Activated T-cell treated with anti-CD3 and anti-CD28 coated beads, Interleukin-2, amount 50 U/mL, for 1 hour (primary cell): ENCODE measurements around the gene ZNF740.

Source experiments
- DNase-seq: peaks from one replicate; pipeline ENCODE4 v3.0.0-alpha.2; 2020

The ZNF740 gene

GRCh38 chr12:53217051-53217930 lies 36.8 kb downstream of the ZNF740 start:
- peak; percentile 57 for DNase-seq

DNA sequence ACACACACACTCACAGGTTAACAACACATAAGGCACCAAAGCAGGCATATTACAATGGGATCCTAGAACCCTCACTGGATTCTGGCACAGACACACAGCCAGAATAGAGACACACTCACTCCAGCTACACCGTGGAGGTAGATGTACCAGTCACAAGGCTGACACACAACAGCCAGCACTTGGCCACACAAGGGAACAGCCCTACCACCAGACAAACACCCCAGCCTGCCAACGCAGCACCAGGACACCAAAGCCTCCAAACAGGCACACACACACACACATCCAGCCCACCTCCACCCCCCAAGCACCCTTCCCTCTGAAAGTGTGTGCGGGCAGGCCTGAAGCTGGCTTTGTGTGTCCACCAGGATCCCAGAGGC lies 37.4 kb downstream of the ZNF740 start:
- DNase-seq = no peak

DNA sequence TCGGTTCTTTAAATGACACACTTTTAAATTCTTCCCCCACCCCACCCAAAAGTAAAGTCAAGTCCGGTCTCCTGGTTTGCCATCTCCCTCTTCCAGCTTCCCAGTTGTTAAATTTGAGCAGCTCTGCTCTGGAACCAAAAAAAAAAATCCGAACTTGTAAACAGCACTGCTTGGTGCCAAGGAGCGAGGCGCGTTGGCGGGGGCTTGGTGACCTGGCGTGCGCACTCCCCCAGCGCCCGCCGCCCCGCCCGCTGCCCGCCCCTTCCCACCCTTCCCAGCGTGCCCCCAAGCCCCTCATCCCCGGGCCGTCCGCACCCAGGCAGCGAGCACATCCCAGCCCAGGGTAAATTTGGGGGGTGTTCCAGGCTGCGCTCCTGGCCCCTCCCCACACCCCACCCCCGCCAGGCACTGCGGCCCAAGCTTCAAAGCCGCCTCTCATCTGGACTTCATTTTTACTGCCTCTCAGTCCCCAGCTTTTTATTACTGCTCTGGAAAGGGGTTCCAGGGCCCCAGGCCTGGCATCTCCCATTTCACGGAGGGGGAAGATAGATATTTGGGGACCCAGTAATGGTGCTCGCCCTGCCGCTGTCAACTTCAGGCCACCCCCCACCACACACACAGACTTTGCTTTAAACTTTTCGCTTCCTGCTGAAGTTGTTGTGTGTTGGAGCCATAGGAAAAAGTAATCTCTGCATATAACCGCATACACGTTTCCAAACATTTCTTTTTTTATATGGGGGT lies 38.2 kb downstream of the ZNF740 start:
- DNase-seq = no peak

DNA sequence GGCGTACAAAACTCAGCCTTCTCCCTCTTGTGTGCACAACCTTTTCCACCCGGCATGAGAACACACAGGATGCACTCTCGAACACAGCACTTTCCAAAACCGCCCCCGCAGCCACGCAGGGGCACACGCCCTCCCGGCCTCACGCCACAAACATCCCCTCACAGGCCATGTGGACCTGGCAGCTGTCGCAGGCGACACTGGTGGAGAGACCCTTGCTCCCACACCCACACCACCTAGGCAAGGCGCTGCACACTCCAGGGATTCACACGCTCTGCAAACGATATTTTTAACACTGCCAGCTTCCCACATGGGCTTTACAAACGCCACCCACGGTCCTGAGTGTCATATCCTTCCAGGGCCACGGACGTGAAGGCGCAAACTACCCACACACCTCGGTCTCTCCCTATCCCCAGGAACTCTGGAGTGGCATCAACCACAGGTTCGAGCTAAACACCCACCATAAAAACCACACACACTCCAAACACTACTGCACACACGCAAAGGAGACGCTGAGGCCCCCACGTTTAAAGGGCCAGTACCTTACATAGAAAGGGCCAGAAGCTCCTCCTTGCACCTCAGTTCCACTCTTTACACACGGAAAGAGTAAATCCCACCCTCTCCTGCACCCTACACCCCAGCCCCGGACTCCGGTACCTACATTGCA lies 38.9 kb downstream of the ZNF740 start:
- peak; percentile 61 for DNase-seq

GRCh38 chr12:53219956-53220693 lies 39.6 kb downstream of the ZNF740 start:
- peak; percentile 76 for DNase-seq

- DNase-seq = peak; percentile 75
These were observed 40.2 kb downstream of the ZNF740 start for GRCh38 chr12:53220694-53221202.

DNA sequence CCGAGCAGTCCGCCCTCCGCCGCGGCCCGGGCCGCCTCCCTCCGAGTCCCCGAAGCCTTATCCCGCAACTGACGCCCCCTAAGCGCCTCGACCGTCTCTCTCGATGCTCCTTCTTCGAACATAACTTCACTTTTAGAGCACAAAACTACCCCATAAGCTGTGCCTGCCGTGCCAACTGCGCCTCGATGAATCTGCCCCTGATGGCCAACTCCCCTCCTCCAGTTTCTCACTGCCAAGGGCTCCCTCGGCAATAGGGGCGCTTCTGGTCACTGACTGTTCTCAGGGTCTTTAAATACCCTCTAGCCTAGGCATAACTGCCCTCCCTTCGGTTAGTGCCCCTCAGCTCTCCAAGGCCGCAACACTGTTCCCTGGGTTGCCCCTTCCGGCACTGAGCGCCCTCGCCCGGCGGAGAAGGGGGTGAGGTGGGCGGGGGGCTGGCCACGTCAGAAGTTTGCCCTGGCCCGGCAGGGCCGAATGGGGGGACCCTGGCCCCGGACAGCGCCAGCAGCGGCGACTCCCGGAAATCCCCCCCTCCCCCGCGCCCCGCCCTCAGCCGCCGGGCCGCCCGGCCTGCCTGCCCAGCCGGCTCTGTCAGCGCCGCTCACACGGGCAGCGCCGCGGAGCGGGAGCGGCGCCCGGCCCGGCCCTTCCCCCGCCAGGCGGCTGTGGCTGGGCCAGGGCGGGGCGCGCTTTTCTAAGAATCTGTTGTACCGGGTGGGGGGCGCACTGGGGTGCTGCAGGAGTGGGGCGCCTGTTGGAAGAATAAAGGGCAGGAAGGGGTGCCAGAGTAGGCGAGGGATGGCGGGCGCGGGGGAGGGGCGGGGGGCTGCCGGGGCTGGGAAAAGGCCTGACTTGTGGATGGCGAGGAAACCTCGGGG lies 40.9 kb downstream of the ZNF740 start:
- peak; percentile 62 for DNase-seq

GRCh38 chr12:53222170-53222721 lies 41.7 kb downstream of the ZNF740 start:
- DNase-seq = no peak

DNA sequence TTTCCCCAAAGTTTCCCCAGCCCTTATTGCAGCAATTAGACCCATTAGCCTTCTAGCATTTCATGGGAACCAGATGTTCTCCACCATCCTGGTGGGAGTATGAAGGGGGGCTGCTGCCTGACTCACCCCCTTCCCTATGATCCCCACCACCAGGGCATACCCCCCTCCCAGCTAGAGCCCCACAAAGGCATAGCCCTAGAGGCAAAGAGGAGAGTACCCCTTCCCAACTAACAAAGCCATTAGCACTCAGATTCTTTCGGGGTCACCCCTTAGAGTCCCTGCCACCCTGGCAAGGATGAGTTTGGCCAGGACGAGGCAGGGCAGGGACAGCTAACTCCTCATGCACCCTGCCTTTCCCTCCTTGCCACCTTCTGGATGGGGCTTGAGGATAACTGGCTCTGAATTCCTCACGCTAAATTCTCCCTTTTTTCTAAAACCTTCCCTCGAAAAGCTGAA lies 42.3 kb downstream of the ZNF740 start:
- DNase-seq = no peak

GRCh38 chr12:53223389-53224060 lies 43.0 kb downstream of the ZNF740 start:
- no peak for DNase-seq

GRCh38 chr12:53224061-53224896 lies 43.8 kb downstream of the ZNF740 start:
- no peak for DNase-seq

DNA sequence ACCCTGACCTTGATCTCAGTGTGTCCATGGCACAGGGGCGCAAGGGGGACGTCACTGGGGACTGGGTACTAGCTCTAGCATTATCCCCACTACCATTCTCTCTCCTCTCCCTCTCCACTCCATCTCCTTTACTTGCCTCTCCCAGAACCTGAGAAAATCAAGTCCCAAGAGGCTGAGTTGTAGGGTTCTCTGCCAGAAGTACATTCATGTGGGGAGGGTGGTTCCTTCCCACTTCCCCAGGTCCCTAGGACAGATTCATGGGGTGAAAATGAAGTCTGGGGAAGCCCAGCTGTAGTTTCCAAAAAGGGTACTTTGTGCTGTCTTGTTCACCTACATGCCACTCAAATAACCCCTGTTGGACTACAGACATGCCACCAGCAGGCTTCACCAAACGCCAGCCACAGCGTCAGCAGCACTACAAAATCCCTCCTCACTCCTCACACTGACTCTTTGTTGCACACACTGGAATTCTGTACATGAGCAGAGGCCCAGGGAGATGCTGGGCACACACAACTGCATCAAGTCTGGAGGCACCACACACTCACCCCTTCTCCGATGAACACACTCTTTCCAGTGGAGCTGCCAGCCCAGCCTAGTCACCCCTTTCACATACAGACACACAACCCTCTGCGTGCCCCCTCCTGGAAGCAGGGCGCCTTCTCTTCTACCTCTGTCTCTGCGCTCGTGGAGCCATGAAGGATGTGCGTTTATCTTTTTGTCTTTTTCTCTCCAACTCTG lies 44.5 kb downstream of the ZNF740 start:
- DNase-seq = no peak

- DNase-seq = no peak
These were observed 45.3 kb downstream of the ZNF740 start for GRCh38 chr12:53225635-53226424.

DNA sequence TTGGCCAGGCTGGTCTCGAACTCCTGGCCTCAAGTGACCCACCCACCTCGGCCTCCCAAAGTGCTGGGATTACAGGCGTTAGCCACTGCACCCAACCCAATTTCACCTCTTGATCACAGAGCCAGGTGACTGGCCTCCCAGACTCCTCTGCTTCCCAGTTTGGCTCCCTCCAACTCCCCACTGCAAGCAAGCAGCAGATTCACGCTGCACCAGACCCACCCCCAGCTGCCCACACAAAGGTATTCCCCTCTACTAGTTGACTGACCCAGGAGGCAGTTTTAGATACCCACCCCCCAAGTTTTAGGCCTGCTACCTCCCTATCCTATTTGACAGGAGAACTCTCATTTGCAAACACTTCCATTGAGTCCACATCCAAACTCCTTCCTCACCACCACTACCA lies 46.3 kb downstream of the ZNF740 start:
- no peak for DNase-seq

DNA sequence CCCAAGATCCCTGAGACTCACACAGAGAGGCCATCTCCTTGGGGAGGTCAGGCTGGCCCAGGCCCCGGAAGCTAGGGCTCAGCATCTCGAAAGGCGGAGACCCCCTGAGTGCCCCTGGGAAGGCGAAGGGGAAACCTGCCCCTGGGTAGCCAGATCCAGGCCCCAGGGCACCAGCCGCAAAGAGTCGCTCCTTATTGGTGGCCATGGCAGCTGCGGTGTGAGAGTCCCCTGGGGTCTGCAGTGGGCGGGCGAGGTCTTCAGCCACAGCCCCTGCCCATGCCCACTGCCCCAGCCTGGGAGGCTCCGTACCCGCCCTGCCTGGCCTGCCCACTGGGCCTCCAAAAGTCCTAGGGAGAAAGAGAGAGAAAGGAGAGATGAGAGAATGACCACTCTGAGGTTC lies 46.8 kb downstream of the ZNF740 start:
- no peak for DNase-seq

- DNase-seq = no peak
These were observed 47.3 kb downstream of the ZNF740 start for GRCh38 chr12:53227836-53228235.

GRCh38 chr12:53229454-53229853 lies 48.9 kb downstream of the ZNF740 start:
- DNase-seq = no peak
